GM21360 (cell line): ENCODE data around the gene ERCC5.
A peak's percentile ranks its signal among the peaks of the same experiment; 100 is the strongest.

Experiments used
- ATAC-seq: cut with Tn5 transposase; IDR thresholded peaks from one replicate; pipeline ENCODE4 v1.9.1; 2021; ENCODE audit warnings: mild to moderate bottlenecking, moderate library complexity; ENCODE audit not compliant: unreplicated experiment

Gene ERCC5

DNA sequence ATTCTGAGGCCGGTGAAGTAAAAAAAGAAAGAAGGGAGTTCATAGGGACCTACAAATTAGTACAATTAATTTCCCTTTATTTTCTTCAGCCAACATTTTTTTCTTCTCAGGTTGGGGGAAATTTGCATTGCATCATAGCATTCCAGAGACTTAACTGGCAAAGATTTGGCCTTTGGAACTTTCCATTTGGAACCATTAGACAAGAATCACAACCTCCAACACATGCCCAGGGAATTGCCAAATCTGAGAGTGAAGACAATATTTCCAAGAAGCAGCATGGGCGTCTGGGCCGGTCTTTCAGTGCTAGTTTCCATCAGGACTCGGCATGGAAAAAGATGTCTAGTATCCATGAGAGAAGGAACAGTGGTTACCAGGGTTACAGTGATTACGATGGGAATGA lies 6.4 kb upstream of the ERCC5 start:
- no peak for ATAC-seq

DNA sequence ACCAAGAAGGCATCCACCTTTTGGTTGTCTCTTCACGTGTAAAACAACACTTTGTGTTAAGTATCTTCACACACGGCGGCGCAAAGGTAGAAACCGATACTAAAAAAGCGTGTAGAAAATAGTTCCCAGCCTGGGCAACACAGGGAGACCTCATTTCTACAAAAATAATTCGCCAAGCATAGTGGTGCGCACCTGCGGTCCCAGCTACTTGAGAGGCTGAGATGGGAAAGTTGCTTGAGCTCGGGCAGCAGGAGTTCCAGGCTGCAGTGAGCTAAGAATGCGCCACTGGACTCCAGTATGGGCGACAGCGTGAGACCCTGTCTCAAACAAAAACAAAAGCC lies 573 bp upstream of the ERCC5 start:
- peak; percentile 14 for ATAC-seq

DNA sequence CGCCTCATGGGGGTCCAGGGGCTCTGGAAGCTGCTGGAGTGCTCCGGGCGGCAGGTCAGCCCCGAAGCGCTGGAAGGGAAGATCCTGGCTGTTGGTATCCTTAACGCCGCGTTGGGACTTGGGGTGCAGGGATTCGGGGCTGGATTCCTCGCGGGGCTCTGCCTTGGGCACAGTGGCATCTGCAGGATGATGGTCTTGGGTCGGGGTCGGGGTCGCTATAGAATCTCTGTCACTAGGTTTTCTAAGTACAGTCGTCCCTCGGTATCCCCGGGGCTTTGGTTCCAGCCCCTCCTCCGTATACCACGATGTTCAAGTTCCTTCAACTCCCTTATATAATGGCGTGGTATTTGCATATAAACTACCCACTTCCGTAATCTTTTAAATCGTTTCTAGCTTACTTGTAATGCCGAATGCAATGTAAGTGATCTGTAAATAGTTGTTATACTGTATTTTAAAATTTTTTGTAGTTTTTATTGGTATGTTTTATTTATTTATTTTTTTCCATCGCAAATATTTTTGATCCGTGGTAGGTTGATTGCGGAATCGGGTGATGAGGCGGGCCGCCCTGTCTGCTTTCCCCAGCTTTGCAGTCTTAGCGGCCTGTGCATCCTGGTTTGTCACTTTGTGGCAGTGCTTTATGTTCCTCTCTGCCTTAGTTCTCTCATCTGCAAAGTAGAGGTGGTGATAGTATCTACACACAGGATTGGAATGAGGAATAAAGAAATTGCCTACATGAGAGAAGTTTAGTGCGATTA lies 606 bp downstream of the ERCC5 start:
- ATAC-seq: peak; percentile 36

DNA sequence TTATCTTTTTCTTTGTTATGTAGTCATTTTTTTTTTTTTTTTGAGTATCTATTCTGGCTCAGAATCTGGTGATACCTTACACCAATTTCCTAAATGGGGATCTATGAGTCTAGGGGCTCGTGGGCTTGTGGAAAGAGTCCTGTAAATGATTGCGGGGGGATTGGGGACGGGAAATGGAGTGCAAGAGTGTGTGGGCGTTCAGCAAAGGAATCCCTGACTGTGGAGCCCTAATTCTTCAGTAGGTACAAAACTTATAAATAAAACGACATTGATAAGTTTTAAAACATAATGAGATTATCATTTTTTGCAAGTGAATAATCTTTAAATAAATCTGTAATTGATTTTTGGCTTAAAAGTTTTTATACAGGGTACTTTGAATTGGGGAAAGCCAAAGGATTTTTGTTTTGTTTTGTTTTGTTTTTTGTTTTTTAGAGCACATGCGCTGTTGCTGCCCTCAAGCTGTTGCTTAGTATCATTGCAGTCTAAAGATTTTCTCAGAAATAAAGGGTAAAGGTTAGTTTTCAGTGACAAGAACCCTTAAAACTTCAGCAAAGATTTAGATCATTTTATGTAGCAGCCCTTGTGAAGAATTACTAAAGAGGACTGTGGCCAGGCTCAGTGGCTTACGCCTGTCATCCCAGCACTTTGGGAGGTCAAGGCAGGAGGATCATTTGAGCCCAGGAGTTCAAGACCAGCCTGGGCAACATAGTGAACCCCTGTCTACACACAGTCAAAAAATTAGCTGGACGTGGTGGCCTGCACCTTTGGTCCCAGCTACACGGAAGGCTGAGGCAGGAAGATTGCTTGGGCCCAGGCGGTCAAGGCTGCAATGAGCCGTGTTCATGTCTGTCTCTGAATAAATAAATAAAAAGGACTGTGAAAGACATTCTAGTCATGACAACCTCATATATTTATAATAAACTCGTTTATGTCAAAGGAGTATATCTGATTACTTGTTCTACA lies 1.7 kb downstream of the ERCC5 start:
- no peak for ATAC-seq

DNA sequence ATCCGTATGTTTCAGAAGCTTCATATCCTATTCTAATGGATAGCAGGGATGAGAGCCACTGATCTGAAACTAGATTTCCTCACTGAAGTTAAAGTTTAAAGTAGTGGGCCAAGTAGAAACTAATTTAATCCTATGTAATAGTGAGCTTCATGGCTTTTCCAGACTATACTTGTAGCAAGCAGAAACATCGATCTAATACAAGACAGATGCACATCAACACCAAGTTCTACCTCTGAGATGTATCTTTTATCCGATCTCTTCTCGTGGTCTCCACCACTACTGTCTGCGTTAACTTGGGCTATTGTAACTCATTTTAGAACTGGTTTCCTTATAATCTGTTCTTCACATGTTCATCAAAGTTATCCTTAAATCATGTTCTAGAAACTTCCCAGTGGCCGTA lies 3.1 kb downstream of the ERCC5 start:
- no peak for ATAC-seq

DNA sequence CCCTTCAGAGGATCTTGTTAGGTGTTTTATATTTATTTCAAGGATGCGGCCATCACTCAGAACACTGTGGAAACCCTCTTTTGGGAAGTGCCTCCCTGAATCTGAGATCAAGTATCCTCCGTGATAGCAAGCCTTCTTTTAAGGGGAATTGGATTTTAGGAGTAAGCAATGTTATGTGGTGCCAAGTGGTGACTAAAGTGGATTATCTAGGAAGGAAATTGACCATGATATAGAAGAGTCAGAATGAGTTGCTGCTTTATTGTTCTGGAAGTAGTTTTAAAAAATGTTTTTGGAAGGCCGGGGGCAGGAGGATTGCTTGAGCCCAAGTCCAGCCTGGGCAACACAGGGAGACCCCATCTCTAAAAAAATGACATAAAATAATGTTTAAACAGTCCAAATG lies 6.7 kb downstream of the ERCC5 start:
- ATAC-seq: no peak

DNA sequence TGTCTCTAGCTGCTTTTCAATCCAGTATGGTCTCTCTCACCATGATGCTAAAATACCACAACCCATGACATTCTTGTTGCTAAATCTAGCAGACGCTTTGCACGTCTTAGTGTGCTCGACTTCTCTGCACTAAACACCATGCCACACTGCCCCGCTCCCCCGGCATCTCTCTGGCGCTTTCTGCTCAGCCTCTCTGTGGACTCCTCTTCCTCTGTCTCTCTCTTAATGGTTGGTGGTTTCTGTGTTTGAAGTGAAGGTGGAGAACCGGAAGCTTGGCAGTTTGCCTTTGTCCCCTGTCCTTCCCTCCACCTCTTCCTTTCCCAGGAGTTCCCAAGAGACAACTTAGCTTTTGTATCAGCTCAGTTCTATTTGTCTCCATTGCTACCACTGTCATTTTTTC lies 8.8 kb downstream of the ERCC5 start:
- peak; percentile 77 for ATAC-seq

DNA sequence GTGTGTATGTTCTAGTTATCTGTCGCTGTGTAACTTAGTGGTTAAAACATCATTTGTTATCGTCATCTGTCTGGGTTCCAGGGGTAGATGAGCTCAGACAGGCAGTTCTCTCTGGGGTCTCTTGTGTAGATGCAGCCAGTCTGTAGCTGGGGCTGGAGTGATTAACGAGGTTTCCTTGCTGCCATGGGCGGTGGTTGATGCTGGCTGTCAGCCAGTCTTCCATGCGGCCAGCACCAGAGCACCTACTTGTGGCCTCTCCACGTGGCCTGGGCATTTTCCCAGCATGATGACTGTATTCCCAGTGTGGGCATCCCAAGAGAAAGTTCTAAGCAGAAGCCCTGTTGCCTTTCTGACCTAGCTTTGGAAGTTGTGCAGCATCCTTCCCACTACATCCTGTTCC lies 10.7 kb downstream of the ERCC5 start:
- ATAC-seq: no peak

DNA sequence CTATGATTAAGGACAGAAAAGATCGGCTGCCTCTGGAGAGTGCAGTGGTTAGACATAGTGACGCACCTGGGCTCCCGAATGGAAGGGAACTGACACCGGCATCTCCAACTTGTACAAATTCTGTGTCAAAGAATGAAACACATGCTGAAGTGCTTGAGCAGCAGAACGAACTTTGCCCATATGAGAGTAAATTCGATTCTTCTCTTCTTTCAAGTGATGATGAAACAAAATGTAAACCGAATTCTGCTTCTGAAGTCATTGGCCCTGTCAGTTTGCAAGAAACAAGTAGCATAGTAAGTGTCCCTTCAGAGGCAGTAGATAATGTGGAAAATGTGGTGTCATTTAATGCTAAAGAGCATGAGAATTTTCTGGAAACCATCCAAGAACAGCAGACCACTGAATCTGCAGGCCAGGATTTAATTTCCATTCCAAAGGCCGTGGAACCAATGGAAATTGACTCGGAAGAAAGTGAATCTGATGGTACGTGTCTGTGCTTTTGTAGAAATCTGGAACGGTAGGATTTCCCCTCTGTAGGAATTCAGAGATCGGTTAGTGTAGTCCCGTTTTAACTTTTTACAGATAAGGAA lies 16.9 kb downstream of the ERCC5 start:
- no peak for ATAC-seq

DNA sequence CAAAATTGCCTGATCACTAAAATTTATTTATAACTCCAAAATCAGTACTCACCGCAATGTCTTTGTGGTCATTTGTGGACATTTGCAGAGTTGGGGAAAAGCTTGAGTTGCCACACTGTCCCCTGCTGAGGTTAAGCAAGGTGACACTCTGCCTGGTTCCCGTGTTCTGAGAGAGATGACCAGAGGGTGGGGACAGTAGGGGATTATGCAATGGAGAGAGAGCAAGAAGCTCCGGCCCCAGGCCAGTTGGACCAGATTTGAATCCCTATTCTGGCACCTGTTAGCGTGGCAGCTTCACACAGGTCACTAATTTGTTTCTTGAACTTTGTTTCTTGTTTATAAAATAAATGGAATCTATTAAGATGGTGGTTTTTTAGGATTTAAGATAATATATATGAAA lies 17.8 kb downstream of the ERCC5 start:
- ATAC-seq: no peak

DNA sequence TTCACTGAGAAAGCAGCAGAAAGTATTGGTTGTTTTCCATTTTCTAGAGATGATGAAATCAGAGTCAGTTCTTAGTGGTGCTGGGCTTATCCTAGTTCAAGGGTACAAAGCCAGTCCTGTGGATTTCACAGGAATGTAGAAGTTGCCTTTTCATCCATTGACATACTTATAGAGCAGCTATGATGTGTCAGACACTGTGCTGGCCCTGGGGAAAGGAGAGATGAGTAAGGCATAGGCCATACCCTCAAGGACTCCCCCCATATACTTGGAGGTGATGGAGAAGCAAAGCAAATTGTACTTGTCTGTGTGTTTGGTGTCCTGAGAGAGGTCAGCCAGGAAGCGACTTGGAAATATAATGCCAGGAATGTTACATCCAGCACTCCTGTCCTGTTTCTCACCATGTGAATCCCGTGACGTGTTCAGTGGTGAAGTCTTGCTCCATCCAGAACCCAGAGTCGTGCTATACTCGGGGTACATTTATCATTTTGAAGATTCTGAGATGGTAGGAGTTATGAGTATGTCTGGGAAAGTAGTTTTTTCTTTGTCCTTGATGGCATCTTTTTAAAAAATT lies 22.6 kb downstream of the ERCC5 start:
- no peak for ATAC-seq

DNA sequence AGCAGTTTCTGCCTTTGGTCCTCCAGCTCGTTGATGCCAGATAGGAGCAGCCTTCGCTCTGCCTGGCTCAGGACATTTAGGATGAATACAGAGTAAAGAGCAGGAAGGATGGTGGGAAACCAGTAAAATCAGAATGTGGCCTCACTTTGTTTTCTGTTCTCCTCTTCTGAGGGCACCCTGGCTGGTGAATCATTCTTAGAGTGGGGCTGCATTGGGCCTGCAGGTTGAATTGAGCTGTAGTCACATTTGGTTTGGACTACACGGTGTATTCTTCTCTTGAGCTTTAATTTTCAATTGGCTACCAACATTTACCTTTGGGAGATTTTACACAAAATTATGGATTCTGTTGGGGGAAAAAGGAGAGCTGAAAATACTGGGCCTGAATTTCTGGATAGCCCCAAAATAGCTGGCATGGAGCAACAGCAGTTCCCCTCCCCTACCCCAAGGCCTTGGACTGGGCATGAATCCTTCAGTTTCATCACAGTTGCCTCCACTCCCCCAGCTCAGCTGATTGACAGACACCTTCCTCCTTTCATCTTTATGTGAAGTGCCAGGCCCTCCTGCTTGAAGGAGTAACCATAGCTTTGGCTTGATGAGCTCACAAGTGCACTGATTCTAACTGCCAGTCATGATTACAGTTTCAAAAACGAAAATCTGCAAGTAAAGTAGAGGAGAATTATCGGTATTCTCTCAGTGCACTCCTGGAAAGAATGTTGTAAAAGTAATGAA lies 24.3 kb downstream of the ERCC5 start:
- ATAC-seq: peak; percentile 22

DNA sequence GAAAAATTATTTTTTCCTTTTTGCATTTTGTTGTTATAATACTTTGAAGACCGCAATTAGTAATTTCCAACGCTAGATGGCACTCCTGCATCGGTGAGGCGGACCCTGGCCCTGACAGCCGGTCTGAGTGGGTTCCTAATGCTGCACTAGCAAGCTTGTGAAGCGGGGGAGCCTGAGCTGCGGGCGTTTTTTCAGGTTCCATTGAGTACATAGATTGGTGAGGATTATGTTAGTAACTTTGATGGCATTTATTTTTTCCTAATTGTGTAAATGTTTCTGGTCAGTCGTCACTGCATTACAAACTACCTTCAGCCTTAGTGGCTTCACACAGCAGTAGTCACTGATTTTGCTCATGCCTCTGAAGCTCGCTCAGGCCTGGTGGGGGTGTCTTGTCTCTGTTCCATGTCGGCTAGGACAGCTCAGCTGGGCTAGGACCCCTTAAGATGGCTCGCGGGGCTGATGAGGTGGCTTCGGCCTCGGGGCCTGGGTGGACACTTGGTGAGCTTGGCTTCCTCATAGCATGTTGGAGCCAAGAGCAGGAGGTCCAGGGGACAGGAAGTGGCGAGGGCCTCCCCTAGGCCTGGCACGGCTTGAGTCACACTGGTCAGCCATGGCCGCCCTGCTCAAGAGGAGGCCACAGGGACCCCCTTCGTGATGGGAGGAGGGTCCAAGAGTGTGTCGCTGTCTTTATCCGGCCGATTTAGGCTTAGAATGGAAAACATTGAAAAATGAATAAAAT lies 25.0 kb downstream of the ERCC5 start:
- ATAC-seq: peak; percentile 88

DNA sequence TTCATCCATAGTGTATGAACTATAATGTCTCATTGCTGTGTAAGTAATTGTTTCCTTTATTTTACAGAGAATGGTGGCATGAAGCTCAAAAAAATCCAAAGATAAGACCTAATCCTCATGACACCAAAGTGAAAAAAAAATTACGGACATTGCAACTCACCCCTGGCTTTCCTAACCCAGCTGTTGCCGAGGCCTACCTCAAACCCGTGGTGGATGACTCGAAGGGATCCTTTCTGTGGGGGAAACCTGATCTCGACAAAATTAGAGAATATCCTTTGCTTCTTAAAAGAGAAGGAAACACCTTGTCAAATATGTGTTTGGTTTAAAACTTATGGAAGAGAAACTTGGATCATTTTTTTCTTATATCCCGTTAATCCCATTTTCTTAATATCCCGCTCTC lies 26.3 kb downstream of the ERCC5 start:
- no peak for ATAC-seq

DNA sequence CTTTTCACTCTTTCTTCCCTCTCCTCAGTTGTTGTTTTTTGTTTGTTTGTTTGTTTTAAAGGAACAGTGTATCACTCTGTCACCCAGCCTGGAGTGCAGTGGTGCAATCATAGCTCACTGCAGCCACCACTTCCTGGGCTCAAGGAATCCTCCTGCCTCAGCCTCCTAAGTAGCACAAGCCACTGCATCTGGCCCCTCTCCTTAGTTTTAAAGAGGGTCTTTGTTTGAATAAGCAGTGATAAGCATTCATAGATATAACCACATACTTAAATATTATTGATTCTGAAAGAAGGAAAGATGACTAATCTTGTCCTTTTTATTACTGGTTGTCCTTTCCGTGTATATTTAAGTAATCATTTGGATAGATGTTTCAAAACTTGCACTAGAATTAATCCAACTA lies 26.7 kb downstream of the ERCC5 start:
- no peak for ATAC-seq

DNA sequence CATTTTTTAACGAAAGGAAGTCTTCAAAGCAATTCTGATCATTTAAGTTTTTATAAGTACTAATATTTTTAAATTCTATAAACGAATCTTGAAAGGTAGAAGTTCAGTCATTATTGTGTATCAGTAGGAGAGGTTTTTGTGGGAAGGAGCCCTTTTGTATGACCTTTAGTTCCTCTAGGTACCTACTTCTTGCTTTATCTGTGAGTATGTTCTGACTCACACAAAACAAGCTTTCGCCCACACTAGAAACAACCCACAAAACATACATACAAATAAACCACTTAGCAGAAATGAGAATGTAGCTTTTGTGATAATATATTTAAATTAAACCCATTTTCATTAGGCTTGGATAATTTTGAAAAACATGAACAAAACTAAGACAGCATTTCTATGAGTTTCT lies 27.8 kb downstream of the ERCC5 start:
- ATAC-seq: peak; percentile 44

DNA sequence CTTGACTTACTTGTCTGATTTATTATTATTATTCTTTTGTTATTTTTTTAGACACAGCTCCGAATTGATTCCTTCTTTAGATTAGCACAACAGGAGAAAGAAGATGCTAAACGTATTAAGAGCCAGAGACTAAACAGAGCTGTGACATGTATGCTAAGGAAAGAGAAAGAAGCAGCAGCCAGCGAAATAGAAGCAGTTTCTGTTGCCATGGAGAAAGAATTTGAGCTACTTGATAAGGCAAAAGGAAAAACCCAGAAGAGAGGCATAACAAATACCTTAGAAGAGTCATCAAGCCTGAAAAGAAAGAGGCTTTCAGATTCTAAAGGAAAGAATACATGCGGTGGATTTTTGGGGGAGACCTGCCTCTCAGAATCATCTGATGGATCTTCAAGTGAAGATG lies 29.4 kb downstream of the ERCC5 start:
- no peak for ATAC-seq

DNA sequence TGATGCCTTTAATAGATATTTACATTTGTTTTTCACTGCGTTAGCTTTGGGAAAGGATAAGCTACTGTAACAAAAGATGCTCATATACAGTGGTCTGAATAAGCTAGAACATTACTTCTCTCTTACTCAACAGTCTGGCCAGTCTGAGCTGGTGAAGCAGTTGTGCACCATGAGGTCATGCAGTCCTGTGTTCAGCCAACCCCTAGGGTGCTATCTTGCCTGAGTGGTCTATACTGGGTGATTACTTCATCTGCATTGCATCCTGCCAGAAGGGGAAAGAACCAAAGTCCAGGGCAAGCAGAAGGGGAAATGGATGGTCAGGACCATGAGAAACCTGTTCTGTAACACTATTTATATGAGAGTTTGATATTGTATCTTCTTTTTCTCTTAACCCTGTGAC lies 31.5 kb downstream of the ERCC5 start:
- ATAC-seq: no peak

DNA sequence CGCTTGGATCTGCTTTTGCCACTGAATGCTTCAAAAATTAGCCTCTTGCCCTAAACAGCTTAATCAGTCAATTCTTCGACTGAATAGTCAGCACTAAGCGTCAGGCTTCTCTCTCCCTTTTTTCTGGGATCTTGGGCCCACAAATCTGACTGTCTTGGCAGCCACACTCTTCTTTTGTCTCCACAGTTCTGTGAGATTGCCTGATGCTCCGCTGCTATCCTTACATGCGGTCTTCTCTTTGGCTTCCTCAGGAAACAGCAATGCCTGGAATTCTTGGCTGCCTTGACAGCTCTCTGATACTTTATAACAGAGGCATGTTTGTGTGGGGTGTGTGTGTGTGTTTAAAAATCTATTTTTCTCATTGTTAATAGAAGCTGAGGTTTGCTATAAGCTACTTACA lies 32.6 kb downstream of the ERCC5 start:
- ATAC-seq: no peak

DNA sequence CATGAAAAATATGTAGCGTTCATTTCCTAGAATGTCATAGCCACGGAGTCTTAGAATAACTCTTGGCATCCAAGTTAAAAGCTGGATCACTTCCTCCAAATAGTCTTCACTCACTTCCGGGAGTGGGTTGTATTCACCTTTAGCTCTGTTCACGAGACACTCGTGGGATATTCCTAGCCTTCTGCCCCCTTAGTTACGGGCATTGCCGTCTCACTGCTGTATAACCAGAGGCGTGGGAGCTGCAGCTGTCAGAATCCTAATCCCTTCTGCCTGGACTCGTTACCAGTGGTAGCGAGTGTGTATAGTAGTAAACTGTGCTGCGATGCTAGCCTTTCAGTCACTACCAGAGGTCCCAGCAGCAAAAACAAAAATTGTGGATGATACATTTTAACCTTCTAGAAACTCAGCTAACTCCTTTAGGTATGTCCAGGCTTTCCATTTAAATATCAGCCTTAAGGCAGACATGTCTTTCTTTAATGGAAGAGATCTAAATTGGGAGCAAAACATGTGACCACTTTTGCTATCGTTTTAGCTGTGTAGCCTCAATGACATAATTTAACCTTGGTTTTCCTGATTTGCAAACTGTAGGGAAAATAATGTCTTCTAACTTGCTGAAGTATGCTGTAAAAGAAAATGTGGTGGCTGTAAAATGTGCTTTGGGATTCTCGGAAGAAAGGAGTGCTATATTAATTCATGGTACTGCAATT lies 34.1 kb downstream of the ERCC5 start:
- no peak for ATAC-seq
